ENCODE results near the gene CACNA1B.

Gene CACNA1B

GRCh38 chr9:138044485-138045383 lies 167.2 kb downstream of the CACNA1B start:
- DNase-seq = no peak
- H3K27me3 ChIP-seq (replicated peaks; ENCODE audit: insufficient read depth, low read length) = peaks cover 97% of the 10 kb centered on the region
- H2AFZ ChIP-seq (ENCODE audit: low read length) = no peak overlapping the region

GRCh38 chr9:138045541-138046490 lies 168.2 kb downstream of the CACNA1B start:
- Histone ChIP-seq H3K36me3 (replicated peaks; ENCODE audit: insufficient read depth, low read length) (no peaks in the 10 kb centered on the region), H3K9me2 (replicated peaks; ENCODE audit: insufficient read depth, low read length) (no peaks in the 10 kb centered on the region), H3K27me3 (replicated peaks; ENCODE audit: insufficient read depth, low read length) (peaks cover 99% of the 10 kb centered on the region), H3K79me2 (ENCODE audit: low read length) (no peaks in the 10 kb centered on the region), H3K9ac (ENCODE audit: low read length) (no peak overlapping the region), H3K4me3 (ENCODE audit: low read length) (no peak overlapping the region), H3K4me1 (ENCODE audit: low read length) (no peaks in the 10 kb centered on the region), H3K27ac (ENCODE audit: low read length) (no peak overlapping the region), H3K9me3 (replicated peaks; ENCODE audit: insufficient read depth, low read length) (no peaks in the 10 kb centered on the region), H3K4me2 (ENCODE audit: low read depth, low read length) (no peak overlapping the region), H2AFZ (ENCODE audit: low read length) (no peak overlapping the region), H4K20me1 (ENCODE audit: insufficient read depth, low read length) (no peaks in the 10 kb centered on the region), H3F3A (ENCODE audit: insufficient read depth, low read length) (no peaks in the 10 kb centered on the region)
- TF ChIP-seq CTCF (IDR thresholded peaks at IDR 0.05; ENCODE audit: low read length) (no peak), EZH2 (optimal IDR thresholded peaks at IDR 0.05; ENCODE audit: low read depth, low read length) (no peak), EZH2phosphoT487 (IDR thresholded peaks at IDR 0.05; ENCODE audit: low read length) (no peak)
- no peak for DNase-seq

More at GRCh38 chr9:138044485-138045383, 167.2 kb downstream of the CACNA1B start:
- Histone ChIP-seq H4K20me1 (ENCODE audit: insufficient read depth, low read length) (no peaks in the 10 kb centered on the region), H3F3A (ENCODE audit: insufficient read depth, low read length) (no peaks in the 10 kb centered on the region), H3K4me3 (ENCODE audit: low read length) (no peak overlapping the region), H3K36me3 (replicated peaks; ENCODE audit: insufficient read depth, low read length) (no peaks in the 10 kb centered on the region), H3K79me2 (ENCODE audit: low read length) (no peaks in the 10 kb centered on the region), H3K4me2 (ENCODE audit: low read depth, low read length) (no peak overlapping the region), H3K9me2 (replicated peaks; ENCODE audit: insufficient read depth, low read length) (no peaks in the 10 kb centered on the region), H3K27ac (ENCODE audit: low read length) (no peak overlapping the region), H3K9me3 (replicated peaks; ENCODE audit: insufficient read depth, low read length) (no peaks in the 10 kb centered on the region), H3K4me1 (ENCODE audit: low read length) (no peaks in the 10 kb centered on the region), H3K9ac (ENCODE audit: low read length) (no peak overlapping the region)
- no peak for TF ChIP-seq EZH2phosphoT487 (IDR thresholded peaks at IDR 0.05; ENCODE audit: low read length)
- no peak for TF ChIP-seq CTCF (IDR thresholded peaks at IDR 0.05; ENCODE audit: low read length)
- no peak for TF ChIP-seq EZH2 (optimal IDR thresholded peaks at IDR 0.05; ENCODE audit: low read depth, low read length)

GRCh38 chr9:138046641-138047301 lies 169.2 kb downstream of the CACNA1B start:
- Histone ChIP-seq H3K9me2 (replicated peaks; ENCODE audit: insufficient read depth, low read length) (no peaks in the 10 kb centered on the region), H3K27me3 (replicated peaks; ENCODE audit: insufficient read depth, low read length) (peaks cover 98% of the 10 kb centered on the region), H3F3A (ENCODE audit: insufficient read depth, low read length) (no peaks in the 10 kb centered on the region), H2AFZ (ENCODE audit: low read length) (no peak overlapping the region), H3K4me3 (ENCODE audit: low read length) (no peak overlapping the region), H3K36me3 (replicated peaks; ENCODE audit: insufficient read depth, low read length) (no peaks in the 10 kb centered on the region), H3K4me1 (ENCODE audit: low read length) (no peaks in the 10 kb centered on the region), H3K9me3 (replicated peaks; ENCODE audit: insufficient read depth, low read length) (no peaks in the 10 kb centered on the region), H3K79me2 (ENCODE audit: low read length) (no peaks in the 10 kb centered on the region), H3K9ac (ENCODE audit: low read length) (no peak overlapping the region), H3K27ac (ENCODE audit: low read length) (no peak overlapping the region), H4K20me1 (ENCODE audit: insufficient read depth, low read length) (no peaks in the 10 kb centered on the region), H3K4me2 (ENCODE audit: low read depth, low read length) (no peak overlapping the region)
- TF ChIP-seq EZH2phosphoT487 (IDR thresholded peaks at IDR 0.05; ENCODE audit: low read length) (no peak), CTCF (IDR thresholded peaks at IDR 0.05; ENCODE audit: low read length) (no peak), EZH2 (optimal IDR thresholded peaks at IDR 0.05; ENCODE audit: low read depth, low read length) (no peak)
- no peak for DNase-seq
